Posterior vena cava (tissue), 2 donors: ENCODE measurements around the gene IFNL1. TPM values are rescaled to one million over a fixed set of nuclear protein-coding genes. Genes with fewer than 3 reads are reported as not detected.
"Not testable (repeated sequence)": the region's sequence is repeated elsewhere in the genome, so short reads cannot be mapped to it uniquely, and the experiment has no call there.

ENCODE experiments used
- DNase-seq: peaks from one replicate; pipeline ENCODE4 v3.0.0-alpha.2; 2020; ENCODE audit warnings: low spot score
- intact Hi-C, 2 donors: fragments of 100-400 bp; cut with DNase I; formaldehyde crosslinking; loops; one replicate each; pipeline versions ENCODE4 v1.14.1 to v1.14.2; 2022 to 2023
- total RNA-seq, 2 donors: library from RNA; stranded (reverse); fragmentation: NEBNext Ultra II Directional; extraction: Animal tissue kit (Norgen Biotek cat#: 25700); gene quantifications; one replicate each; pipeline ENCODE4 v1.2.1, GENCODE V29; 2021
- donor health status: DM: yes; HTN: yes; CAD: no.
- donor health status: DM: yes; HTN: yes; CAD: no.

Gene IFNL1
- total RNA-seq, 2 donors from 2014 or later = not detected

- no peak for DNase-seq
- intact Hi-C loops = loop anchor here in 1 of 2 donors (10.0 kb wide), 1 partner anchor 350 kb away; the partner anchor contains the start of gene FBXO17
Observed at GRCh38 chr19:39324242-39324842, 28.1 kb downstream of the IFNL1 start.

- DNase-seq = no peak
- intact Hi-C loops = loop anchor here (5.0 to 10.0 kb wide), 2 partner anchors 204 to 351 kb away; partner anchors contain the start of gene FBXO17 (in 1 of the 2)
Observed at GRCh38 chr19:39325778-39326665, 29.8 kb downstream of the IFNL1 start.

GRCh38 chr19:39327363-39328045 lies 31.3 kb downstream of the IFNL1 start:
- intact Hi-C loops = loop anchor here (5.0 to 10.0 kb wide), 2 partner anchors 205 to 353 kb away; partner anchors contain the start of gene FBXO17 (in 1 of the 2)
- DNase-seq = no peak

GRCh38 chr19:39328046-39328705 lies 32.0 kb downstream of the IFNL1 start:
- peak; percentile 96 for DNase-seq
- intact Hi-C loops = loop anchor here (5.0 to 10.0 kb wide), 2 partner anchors 206 to 353 kb away; partner anchors contain the start of gene FBXO17 (in 1 of the 2)

GRCh38 chr19:39329948-39330347 lies 33.7 kb downstream of the IFNL1 start:
- no peak for DNase-seq
- intact Hi-C loops = loop anchor here (5.0 to 10.0 kb wide), 3 partner anchors 208 to 505 kb away; partner anchors contain the start of gene FBXO17 (in 1 of the 2)

- DNase-seq = no peak
- intact Hi-C loops = loop anchor here in 1 of 2 donors (10.0 kb wide), 1 partner anchor 507 kb away; no protein-coding TSS in a partner anchor
Observed at GRCh38 chr19:39332293-39332692, 36.1 kb downstream of the IFNL1 start.

GRCh38 chr19:39332738-39333137 lies 36.5 kb downstream of the IFNL1 start:
- intact Hi-C loops = loop anchor here in 1 of 2 donors (10.0 kb wide), 1 partner anchor 508 kb away; no protein-coding TSS in a partner anchor
- not testable (repeated sequence) for DNase-seq

GRCh38 chr19:39333507-39333906 lies 37.3 kb downstream of the IFNL1 start:
- intact Hi-C loops = loop anchor here in 1 of 2 donors (10.0 kb wide), 1 partner anchor 509 kb away; no protein-coding TSS in a partner anchor
- DNase-seq = no peak

GRCh38 chr19:39334444-39334976 lies 38.3 kb downstream of the IFNL1 start:
- intact Hi-C loops = loop anchor here in 1 of 2 donors (10.0 kb wide), 1 partner anchor 510 kb away; no protein-coding TSS in a partner anchor
- DNase-seq = no peak

GRCh38 chr19:39335168-39335548 lies 39.0 kb downstream of the IFNL1 start:
- intact Hi-C loops = loop anchor here in 1 of 2 donors (10.0 kb wide), 1 partner anchor 510 kb away; no protein-coding TSS in a partner anchor
- no peak for DNase-seq

- intact Hi-C loops = loop anchor here in 1 of 2 donors (10.0 kb wide), 1 partner anchor 512 kb away; no protein-coding TSS in a partner anchor
- DNase-seq = no peak
Observed at GRCh38 chr19:39336483-39336882, 40.3 kb downstream of the IFNL1 start.

- intact Hi-C loops = loop anchor here (10.0 kb wide), 2 partner anchors 95 to 515 kb away; partner anchors contain the start of gene RPS16 (in 1 of the 2)
- DNase-seq = no peak
Observed at GRCh38 chr19:39339674-39340073, 43.5 kb downstream of the IFNL1 start.

GRCh38 chr19:39340156-39340555 lies 43.9 kb downstream of the IFNL1 start:
- DNase-seq = not testable (repeated sequence)
- intact Hi-C loops = loop anchor here in 1 of 2 donors (10.0 kb wide), 1 partner anchor 95 kb away; the partner anchor contains the start of gene RPS16

GRCh38 chr19:39341129-39341718 lies 45.0 kb downstream of the IFNL1 start:
- no peak for DNase-seq
- intact Hi-C loops = loop anchor here in 1 of 2 donors (10.0 kb wide), 1 partner anchor 94 kb away; the partner anchor contains the start of gene RPS16

- peak; percentile 100 for DNase-seq
- intact Hi-C loops = loop anchor here in 1 of 2 donors (10.0 kb wide), 1 partner anchor 93 kb away; the partner anchor contains the start of gene RPS16
Observed at GRCh38 chr19:39341719-39342604, 45.8 kb downstream of the IFNL1 start, which contains the start of gene SAMD4B. Gene SAMD4B, plus strand, starts transcription at chr19:39342421. Its CDS starts 14,473 bp downstream, at chr19:39356894.

GRCh38 chr19:39342647-39343305 lies 46.6 kb downstream of the IFNL1 start:
- intact Hi-C loops = loop anchor here in 1 of 2 donors (10.0 kb wide), 1 partner anchor 92 kb away; the partner anchor contains the start of gene RPS16
- no peak for DNase-seq
